A549 (cell line): ENCODE measurements around the gene LAGE3. TPM values are rescaled to one million over a fixed set of nuclear protein-coding genes. Genes with fewer than 3 reads are reported as not detected.

Source experiments
- ATAC-seq, 2 experiments: fragments of 200-7000 bp in 1 of 2; fragments of >200 bp in 1 of 2; cut with Nextera tagmentation in 1 of 2; cut with Tn5 transposase in 1 of 2; 3 replicates each; pipeline versions ENCODE4 v1.8.0 to v1.9.1; 2018 to 2020; ENCODE audit warnings: mild to moderate bottlenecking in 1 of 2, moderate library complexity in 1 of 2
- CTCF ChIA-PET: fragments of 300-600 bp; sonication (Branson Sonifier 250); formaldehyde crosslinking; extraction: SDS; loops from one replicate; lab custom pipeline; 2021; ENCODE audit warnings: antibody characterized with exemption, inconsistent platforms; lab: Yijun Ruan, JAX
- POLR2A ChIA-PET: fragments of 350-600 bp; formaldehyde crosslinking; extraction: SDS; loops from one replicate; lab custom pipeline; 2021; ENCODE audit warnings: antibody characterized with exemption, inconsistent platforms; lab: Yijun Ruan, JAX
- DNase-seq, 2 experiments: peaks; one replicate each; pipeline versions ENCODE4 v3.0.0 to v3.0.0-alpha.2; 2011 to 2016; ENCODE audit warnings: low read depth in 1 of 2, low spot score in 1 of 2
- FAIRE-seq: peaks from 2 replicates; lab custom pipeline; 2011; peaks lifted over from hg19 to GRCh38; lab: Jason Lieb, UNC
- H3K27ac ChIP-seq, 2 experiments: fragments of >200 bp; sonication (Bioruptor Twin); formaldehyde crosslinking; 3 replicates each; pipeline ENCODE4 v1.5.1; 2016 to 2017
- H3K4me1 ChIP-seq: fragments of >200 bp; sonication (Bioruptor Twin); formaldehyde crosslinking; 3 replicates; pipeline ENCODE4 v1.6.1; 2016
- H3K4me2 ChIP-seq: fragments of >200 bp; sonication (Bioruptor Twin); formaldehyde crosslinking; 3 replicates; pipeline ENCODE4 v1.6.1; 2016
- H3K4me3 ChIP-seq: fragments of >200 bp; sonication (Bioruptor Twin); formaldehyde crosslinking; 3 replicates; pipeline ENCODE4 v1.5.1; 2016
- H3K9me3 ChIP-seq: fragments of >200 bp; sonication (Bioruptor Twin); formaldehyde crosslinking; 3 replicates; pipeline ENCODE4 v1.6.1; 2016
- BHLHE40 ChIP-seq: IDR thresholded peaks from 2 replicates; pipeline ENCODE4 v1.6.1; 2012; ENCODE audit warnings: low read depth, low read length, inconsistent platforms
- CBX2 ChIP-seq: fragments of 200-600 bp; sonication (generic); IDR thresholded peaks from 2 replicates; pipeline ENCODE4 v1.6.1; 2016; ENCODE audit warnings: low read depth, mild to moderate bottlenecking, borderline replicate concordance
- CEBPB ChIP-seq, 2 experiments: fragments of >200 bp in 1 of 2; sonication (Bioruptor Twin) in 1 of 2; formaldehyde crosslinking in 1 of 2; IDR thresholded peaks; 2 replicates each; pipeline ENCODE4 v1.6.1; 2012 to 2016
- CHD2 ChIP-seq: fragments of 150-350 bp; IDR thresholded peaks from 2 replicates; pipeline ENCODE4 v1.6.1; 2014; ENCODE audit warnings: low read length; ENCODE audit not compliant: partially characterized antibody
- CHD4 ChIP-seq: fragments of 200-600 bp; sonication (generic); IDR thresholded peaks from 2 replicates; pipeline ENCODE4 v1.6.1; 2016; ENCODE audit warnings: antibody characterized with exemption, mild to moderate bottlenecking, borderline replicate concordance
- EP300 ChIP-seq, 2 experiments: fragments of >200 bp; sonication (Bioruptor Twin); formaldehyde crosslinking; IDR thresholded peaks; 2 replicates in 1 of 2; 3 replicates in 1 of 2; pipeline ENCODE4 v1.6.1; 2016 to 2017
- HEYL ChIP-seq: fragments of 250-450 bp; sonication (Bioruptor Pico); IDR thresholded peaks from 2 replicates; pipeline ENCODE4 v1.8.0; 2021; ENCODE audit warnings: mild to moderate bottlenecking, moderate library complexity
- HOXA7 ChIP-seq: fragments of 250-450 bp; sonication (Bioruptor Pico); IDR thresholded peaks from 2 replicates; pipeline ENCODE4 v1.5.0; 2020; ENCODE audit warnings: mild to moderate bottlenecking, moderate library complexity
- HOXB13 ChIP-seq: fragments of 250-450 bp; sonication (Bioruptor Pico); IDR thresholded peaks from 2 replicates; pipeline ENCODE4 v1.5.0; 2020; ENCODE audit warnings: low read depth, mild to moderate bottlenecking, moderate library complexity
- JUN ChIP-seq, 2 experiments: fragments of >200 bp; sonication (Bioruptor Twin); formaldehyde crosslinking; IDR thresholded peaks; 2 replicates in 1 of 2; 3 replicates in 1 of 2; pipeline ENCODE4 v1.6.1; 2016 to 2017
- JUNB ChIP-seq: fragments of >200 bp; sonication (Bioruptor Twin); formaldehyde crosslinking; IDR thresholded peaks from 2 replicates; pipeline ENCODE4 v1.6.1; 2016
- KDM1A ChIP-seq: fragments of 200-600 bp; sonication (generic); IDR thresholded peaks from 2 replicates; pipeline ENCODE4 v1.6.1; 2016; ENCODE audit warnings: low read depth, mild to moderate bottlenecking
- KDM5A ChIP-seq: fragments of 200-600 bp; sonication (generic); IDR thresholded peaks from 2 replicates; pipeline ENCODE4 v1.6.1; 2016; ENCODE audit warnings: antibody characterized with exemption, mild to moderate bottlenecking
- MAFK ChIP-seq: fragments of 450-650 bp; IDR thresholded peaks from 2 replicates; pipeline ENCODE4 v1.6.1; 2014; ENCODE audit not compliant: partially characterized antibody
- MYC ChIP-seq: IDR thresholded peaks from 2 replicates; pipeline ENCODE4 v1.6.1; 2012; ENCODE audit warnings: mild to moderate bottlenecking, inconsistent platforms, low read length, improper control_type of control experiment, borderline replicate concordance
- NR3C1 ChIP-seq: fragments of >200 bp; sonication (Bioruptor Twin); formaldehyde crosslinking; IDR thresholded peaks from 3 replicates; pipeline ENCODE4 v1.6.1; 2017
- POLR2A ChIP-seq: IDR thresholded peaks from 2 replicates; pipeline ENCODE4 v1.6.1; 2012; ENCODE audit warnings: mild to moderate bottlenecking, low read length
- RAD21 ChIP-seq, 2 experiments: fragments of >200 bp in 1 of 2; sonication (Bioruptor Twin) in 1 of 2; formaldehyde crosslinking in 1 of 2; IDR thresholded peaks in 1 of 2; conservative IDR thresholded peaks in 1 of 2; 2 replicates in 1 of 2; 3 replicates in 1 of 2; pipeline ENCODE4 v1.6.1; 2012 to 2018; ENCODE audit warnings: inconsistent platforms in 1 of 2
- RARB ChIP-seq: fragments of 250-450 bp; sonication (Bioruptor Pico); IDR thresholded peaks from 2 replicates; pipeline ENCODE4 v1.8.0; 2021; ENCODE audit warnings: mild to moderate bottlenecking, moderate library complexity
- TFCP2L1 ChIP-seq: fragments of 250-450 bp; sonication (Bioruptor Pico); IDR thresholded peaks from 2 replicates; pipeline ENCODE4 v1.5.0; 2021; ENCODE audit warnings: mild to moderate bottlenecking
- ZFP36 ChIP-seq: fragments of 450-650 bp; IDR thresholded peaks from 2 replicates; pipeline ENCODE4 v1.6.1; 2014; ENCODE audit warnings: borderline replicate concordance; ENCODE audit not compliant: partially characterized antibody
- ZNF302 ChIP-seq: fragments of 250-450 bp; sonication (Bioruptor Pico); IDR thresholded peaks from 2 replicates; pipeline ENCODE4 v1.9.0; 2021; ENCODE audit warnings: inconsistent platforms, mild to moderate bottlenecking, moderate library complexity
- WGBS: methylation state at CpG from one replicate; pipeline ENCODE4 v1.1.6; 2017; ENCODE audit errors: missing lambda C conversion rate; 5-methylcytosine and 5-hydroxymethylcytosine counted together
- polyA plus RNA-seq, 4 experiments: library from polyadenylated mRNA; depleted of rRNA in 3 of 4; stranded (reverse); fragments of >200 nt; fragmentation: RNase III in 1 of 4; extraction: RNeasy Plus Mini Kit Qiagen cat#74134 plus additional on column Dnase treatment in 1 of 4; gene quantifications; 2 replicates in 3 of 4; 3 replicates in 1 of 4; pipeline ENCODE4 v1.2.3, GENCODE V29; 2011 to 2017
- TF ChIP-seq, protein P1 (sequence below): fragments of 250-450 bp; sonication (Bioruptor Pico); IDR thresholded peaks from 2 replicates; pipeline ENCODE4 v1.5.0; 2021; ENCODE audit warnings: mild to moderate bottlenecking, moderate library complexity, borderline replicate concordance
- TF ChIP-seq, protein P2 (sequence below): fragments of >200 bp; sonication (Bioruptor Twin); formaldehyde crosslinking; IDR thresholded peaks from 2 replicates; pipeline ENCODE4 v1.6.1; 2016
- TF ChIP-seq, protein P3 (sequence below): fragments of 450-650 bp; IDR thresholded peaks from 2 replicates; pipeline ENCODE4 v1.6.1; 2014; ENCODE audit warnings: antibody characterized with exemption
- TF ChIP-seq, protein P4 (sequence below): fragments of >200 bp; sonication (Bioruptor Twin); formaldehyde crosslinking; IDR thresholded peaks from 3 replicates; pipeline ENCODE4 v1.5.1; 2016

The LAGE3 gene
- polyA plus RNA-seq, 2 of the 4 experiments (the other 2 are of a cell fraction), result 20.6 to 49.7 TPM

DNA sequence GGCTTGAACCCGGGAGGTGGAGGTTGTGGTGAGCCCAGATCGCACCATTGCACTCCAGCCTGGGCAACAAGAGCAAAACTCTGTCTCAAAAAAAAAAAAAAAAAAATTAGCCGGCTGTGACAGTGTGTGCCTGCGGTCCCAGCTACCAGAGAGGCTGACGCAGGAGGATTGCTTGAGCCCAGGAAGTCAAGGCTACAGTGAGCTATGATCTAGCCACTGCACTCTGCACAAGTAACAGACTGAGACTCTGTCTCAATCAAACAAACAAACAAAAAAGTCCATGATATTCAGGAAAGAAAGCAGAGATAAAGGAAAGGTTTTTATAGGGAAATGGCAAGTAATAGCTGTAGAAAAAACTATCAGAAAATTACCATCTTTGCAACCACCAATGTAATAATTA, 2.1 kb upstream of the LAGE3 start:
- Histone ChIP-seq H3K9me3 (no peaks in the 10 kb centered on the region), H3K4me1 (peaks cover 21% of the 10 kb centered on the region), H3K4me3 (no peak overlapping the region), H3K4me2 (no peak overlapping the region), H3K27ac (no peak overlapping the region)
- ChIA-PET CTCF (interaction anchor here (1.8 kb wide), 1 partner anchor 9 kb away, joined by 6 read pairs; the partner anchor contains the start of gene SLC10A3), POLR2A (interaction anchor here (1.1 kb wide), 1 partner anchor 9 kb away, joined by 4 read pairs; the partner anchor contains the start of gene SLC10A3)
- WGBS, result 83% methylated on average over 5 of the region's 5 CpGs
- FAIRE-seq (no peak), DNase-seq (no peak), ATAC-seq (no peak)
- TF ChIP-seq EP300 (IDR thresholded peaks at IDR 0.05) (no peak), RARB (CRISPR knock-in tag) (no peak), HOXA7 (CRISPR knock-in tag) (no peak), KDM1A (no peak), HEYL (no peak), CBX2 (no peak), BHLHE40 (no peak), ZFP36 (no peak), ZNF302 (CRISPR knock-in tag) (no peak), JUNB (no peak)
- TF ChIP-seq, protein P1, sequence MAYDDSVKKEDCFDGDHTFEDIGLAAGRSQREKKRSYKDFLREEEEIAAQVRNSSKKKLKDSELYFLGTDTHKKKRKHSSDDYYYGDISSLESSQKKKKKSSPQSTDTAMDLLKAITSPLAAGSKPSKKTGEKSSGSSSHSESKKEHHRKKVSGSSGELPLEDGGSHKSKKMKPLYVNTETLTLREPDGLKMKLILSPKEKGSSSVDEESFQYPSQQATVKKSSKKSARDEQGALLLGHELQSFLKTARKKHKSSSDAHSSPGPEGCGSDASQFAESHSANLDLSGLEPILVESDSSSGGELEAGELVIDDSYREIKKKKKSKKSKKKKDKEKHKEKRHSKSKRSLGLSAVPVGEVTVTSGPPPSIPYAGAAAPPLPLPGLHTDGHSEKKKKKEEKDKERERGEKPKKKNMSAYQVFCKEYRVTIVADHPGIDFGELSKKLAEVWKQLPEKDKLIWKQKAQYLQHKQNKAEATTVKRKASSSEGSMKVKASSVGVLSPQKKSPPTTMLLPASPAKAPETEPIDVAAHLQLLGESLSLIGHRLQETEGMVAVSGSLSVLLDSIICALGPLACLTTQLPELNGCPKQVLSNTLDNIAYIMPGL (CRISPR knock-in tag), result no peak
- TF ChIP-seq, protein P2, sequence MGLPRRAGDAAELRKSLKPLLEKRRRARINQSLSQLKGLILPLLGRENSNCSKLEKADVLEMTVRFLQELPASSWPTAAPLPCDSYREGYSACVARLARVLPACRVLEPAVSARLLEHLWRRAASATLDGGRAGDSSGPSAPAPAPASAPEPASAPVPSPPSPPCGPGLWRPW, result no peak

DNA sequence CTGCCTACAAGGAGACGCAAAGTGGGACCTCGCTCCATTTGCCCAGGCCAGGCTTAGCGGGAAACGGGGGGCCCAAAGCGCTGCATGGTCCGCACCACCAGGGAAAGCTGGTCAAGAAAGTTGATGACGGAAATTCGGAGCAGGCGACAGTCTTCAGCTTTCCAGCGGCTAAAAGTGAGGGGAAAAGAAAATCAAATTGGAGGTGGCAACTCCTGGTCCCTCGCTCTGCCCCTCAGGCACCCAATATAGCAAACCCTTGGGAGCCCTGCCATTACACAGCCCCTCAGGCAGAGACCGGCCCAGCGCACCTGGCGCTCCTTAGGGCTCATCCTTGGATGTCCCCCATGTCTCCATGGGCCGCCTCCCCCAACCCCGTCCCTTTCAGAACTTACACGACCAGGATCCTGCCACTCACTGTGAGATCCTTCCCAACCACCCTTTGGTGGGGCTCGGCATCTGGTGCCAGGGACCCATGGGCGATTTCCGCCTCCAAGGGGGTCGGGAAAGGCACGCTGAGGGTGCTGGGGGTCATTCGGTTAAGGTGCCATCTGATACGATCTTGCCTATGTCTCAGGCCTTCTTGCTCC, 1.1 kb downstream of the LAGE3 start:
- no peak for TF ChIP-seq CHD4
- TF ChIP-seq NR3C1, result no peak
- TF ChIP-seq POLR2A, result no peak
- no peak for TF ChIP-seq MAFK
- no peak for TF ChIP-seq TFCP2L1 (CRISPR knock-in tag)
- no peak for TF ChIP-seq HOXA7 (CRISPR knock-in tag)
- no peak for TF ChIP-seq JUN (IDR thresholded peaks at IDR 0.05)
- TF ChIP-seq, protein P3, sequence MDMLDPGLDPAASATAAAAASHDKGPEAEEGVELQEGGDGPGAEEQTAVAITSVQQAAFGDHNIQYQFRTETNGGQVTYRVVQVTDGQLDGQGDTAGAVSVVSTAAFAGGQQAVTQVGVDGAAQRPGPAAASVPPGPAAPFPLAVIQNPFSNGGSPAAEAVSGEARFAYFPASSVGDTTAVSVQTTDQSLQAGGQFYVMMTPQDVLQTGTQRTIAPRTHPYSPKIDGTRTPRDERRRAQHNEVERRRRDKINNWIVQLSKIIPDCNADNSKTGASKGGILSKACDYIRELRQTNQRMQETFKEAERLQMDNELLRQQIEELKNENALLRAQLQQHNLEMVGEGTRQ, result no peak
- no peak for TF ChIP-seq CHD2
- no peak for TF ChIP-seq MYC
- TF ChIP-seq RAD21 (conservative IDR thresholded peaks at IDR 0.05 in 1 of 2, IDR thresholded peaks at IDR 0.05 in 1 of 2), result no peak
- TF ChIP-seq, protein P1 (CRISPR knock-in tag), result no peak
- TF ChIP-seq, protein P4, sequence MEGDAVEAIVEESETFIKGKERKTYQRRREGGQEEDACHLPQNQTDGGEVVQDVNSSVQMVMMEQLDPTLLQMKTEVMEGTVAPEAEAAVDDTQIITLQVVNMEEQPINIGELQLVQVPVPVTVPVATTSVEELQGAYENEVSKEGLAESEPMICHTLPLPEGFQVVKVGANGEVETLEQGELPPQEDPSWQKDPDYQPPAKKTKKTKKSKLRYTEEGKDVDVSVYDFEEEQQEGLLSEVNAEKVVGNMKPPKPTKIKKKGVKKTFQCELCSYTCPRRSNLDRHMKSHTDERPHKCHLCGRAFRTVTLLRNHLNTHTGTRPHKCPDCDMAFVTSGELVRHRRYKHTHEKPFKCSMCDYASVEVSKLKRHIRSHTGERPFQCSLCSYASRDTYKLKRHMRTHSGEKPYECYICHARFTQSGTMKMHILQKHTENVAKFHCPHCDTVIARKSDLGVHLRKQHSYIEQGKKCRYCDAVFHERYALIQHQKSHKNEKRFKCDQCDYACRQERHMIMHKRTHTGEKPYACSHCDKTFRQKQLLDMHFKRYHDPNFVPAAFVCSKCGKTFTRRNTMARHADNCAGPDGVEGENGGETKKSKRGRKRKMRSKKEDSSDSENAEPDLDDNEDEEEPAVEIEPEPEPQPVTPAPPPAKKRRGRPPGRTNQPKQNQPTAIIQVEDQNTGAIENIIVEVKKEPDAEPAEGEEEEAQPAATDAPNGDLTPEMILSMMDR, result no peak
- no peak for TF ChIP-seq KDM5A
- no peak for TF ChIP-seq CEBPB (IDR thresholded peaks at IDR 0.05)
- no peak for TF ChIP-seq HOXB13
- TF ChIP-seq ZNF302 (CRISPR knock-in tag), result no peak
- CTCF ChIA-PET, result interaction anchor here (0.7 kb wide), 1 partner anchor 28 kb away, joined by 3 read pairs; no protein-coding TSS in a partner anchor
- ATAC-seq (no peak), FAIRE-seq (no peak), DNase-seq (no peak)
- Histone ChIP-seq H3K4me1 (peaks cover 5% of the 10 kb centered on the region; the same call in 1 of the 3 replicates), H3K9me3 (no peaks in the 10 kb centered on the region), H3K27ac (peak overlapping the region; percentile 71 to 91), H3K4me2 (peak overlapping the region; percentile 97), H3K4me3 (peak overlapping the region; percentile 83)
- 83% methylated on average over 18 of the region's 24 CpGs for WGBS
- POLR2A ChIA-PET, result interaction anchor here (0.5 to 1.3 kb wide), 3 partner anchors 12 to 761 kb away, joined by 3 to 8 read pairs (median 4); partner anchors contain the start of gene SLC10A3
